Fibroblast of skin of scalp (primary cell): ENCODE results near the gene ANKRD65.
"Not testable (repeated sequence)": the region's sequence is repeated elsewhere in the genome, so short reads cannot be mapped to it uniquely, and the experiment has no call there.

Experiments used
- DNase-seq: peaks from one replicate; pipeline ENCODE4 v3.0.0-alpha.2; 2013

The ANKRD65 gene

DNA sequence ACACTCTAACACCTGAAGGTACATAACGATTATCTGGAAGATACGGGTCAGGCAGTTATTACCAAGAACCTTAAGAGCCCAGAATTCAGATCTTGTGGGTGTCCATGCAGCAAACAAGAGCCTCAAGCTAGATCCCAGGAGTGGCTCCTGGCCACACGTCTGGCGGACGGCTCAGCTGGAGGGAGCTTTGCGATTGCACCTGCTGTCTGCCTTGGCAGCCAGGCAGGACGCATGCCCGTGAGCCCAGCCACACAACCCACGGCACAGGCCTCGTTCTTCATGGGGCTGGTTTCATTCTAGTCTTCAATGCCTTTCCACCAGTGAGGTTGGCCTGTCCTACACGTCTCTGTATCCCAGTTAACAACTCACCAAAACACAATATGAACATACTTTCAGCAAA is 27.6 kb downstream of the ANKRD65 start:
- no peak for DNase-seq

DNA sequence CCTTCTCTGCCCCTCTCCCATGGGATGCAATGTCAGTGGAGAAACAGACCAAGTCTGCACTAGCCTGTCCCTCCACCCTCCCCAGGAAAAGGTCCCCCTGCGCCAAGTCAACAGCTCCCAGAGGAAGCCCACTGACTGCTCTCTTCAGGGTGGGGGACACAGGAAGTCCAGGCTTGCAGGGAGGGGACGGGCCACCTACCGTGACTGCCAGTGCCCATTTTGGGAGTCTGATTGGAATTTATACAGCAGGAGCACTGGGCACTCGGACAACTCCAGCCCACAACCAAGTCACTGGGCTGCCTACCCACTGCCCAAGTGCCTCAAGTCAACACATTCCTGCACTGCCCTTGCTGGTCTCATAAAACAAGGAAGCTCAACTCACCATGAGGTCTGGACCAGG is 28.1 kb downstream of the ANKRD65 start:
- no peak for DNase-seq

DNA sequence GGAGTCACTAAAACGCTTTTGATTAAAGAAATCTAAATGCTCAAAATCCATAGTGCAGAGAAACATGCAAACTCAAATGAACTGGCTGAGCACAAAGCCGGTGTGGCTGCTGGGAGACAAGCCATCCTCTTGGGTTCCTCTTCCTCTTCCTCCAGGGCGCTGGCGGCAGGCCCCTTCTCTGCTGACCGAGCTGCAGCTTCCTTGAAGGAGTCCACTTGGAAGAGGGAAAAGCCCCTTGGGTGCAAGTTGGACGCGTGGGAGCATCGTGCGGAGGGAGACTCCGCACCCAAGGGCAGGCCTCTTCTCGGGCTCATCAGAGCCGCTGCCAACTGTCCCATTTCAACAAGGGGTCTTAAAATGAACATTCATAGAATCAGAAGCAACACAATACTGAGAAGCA is 29.9 kb downstream of the ANKRD65 start:
- DNase-seq = no peak

DNA sequence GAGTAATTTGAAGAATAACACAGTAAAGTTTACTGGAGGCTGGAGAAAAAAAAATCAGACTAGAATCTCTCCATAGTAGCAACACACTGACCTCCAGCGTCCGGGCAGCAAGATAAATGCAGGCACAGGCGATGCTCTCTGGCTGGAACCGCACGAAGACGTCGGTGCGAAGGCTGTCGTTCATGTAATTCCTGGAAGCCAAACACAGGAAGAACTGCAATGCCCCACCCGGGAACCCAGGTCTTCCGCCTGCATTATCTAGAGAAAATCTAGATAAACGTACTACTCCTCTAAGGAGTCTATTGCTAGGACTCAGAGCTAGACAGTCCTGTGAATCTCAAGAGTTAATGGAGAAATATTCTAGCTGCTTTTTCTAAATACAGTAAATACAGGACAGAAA is 30.4 kb downstream of the ANKRD65 start:
- no peak for DNase-seq

DNA sequence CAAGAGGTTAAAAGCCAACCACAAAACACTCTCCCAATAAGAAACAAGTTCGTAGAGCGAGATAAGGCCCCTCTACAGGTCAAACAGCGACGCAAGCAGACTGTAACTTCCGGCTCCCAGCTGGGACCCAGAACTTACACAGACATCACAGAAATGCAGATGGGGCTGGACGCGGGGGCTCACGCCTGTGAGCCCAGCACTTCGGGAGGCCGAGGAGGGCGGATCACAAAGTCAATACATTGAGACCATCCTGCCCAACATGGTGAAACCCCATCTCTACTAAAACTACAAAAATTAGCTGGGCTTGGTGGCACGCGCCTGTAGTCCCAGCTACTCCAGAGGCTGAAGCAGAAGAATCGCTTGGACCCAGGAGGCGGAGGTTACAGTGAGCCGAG is 33.0 kb downstream of the ANKRD65 start:
- no peak for DNase-seq

DNA sequence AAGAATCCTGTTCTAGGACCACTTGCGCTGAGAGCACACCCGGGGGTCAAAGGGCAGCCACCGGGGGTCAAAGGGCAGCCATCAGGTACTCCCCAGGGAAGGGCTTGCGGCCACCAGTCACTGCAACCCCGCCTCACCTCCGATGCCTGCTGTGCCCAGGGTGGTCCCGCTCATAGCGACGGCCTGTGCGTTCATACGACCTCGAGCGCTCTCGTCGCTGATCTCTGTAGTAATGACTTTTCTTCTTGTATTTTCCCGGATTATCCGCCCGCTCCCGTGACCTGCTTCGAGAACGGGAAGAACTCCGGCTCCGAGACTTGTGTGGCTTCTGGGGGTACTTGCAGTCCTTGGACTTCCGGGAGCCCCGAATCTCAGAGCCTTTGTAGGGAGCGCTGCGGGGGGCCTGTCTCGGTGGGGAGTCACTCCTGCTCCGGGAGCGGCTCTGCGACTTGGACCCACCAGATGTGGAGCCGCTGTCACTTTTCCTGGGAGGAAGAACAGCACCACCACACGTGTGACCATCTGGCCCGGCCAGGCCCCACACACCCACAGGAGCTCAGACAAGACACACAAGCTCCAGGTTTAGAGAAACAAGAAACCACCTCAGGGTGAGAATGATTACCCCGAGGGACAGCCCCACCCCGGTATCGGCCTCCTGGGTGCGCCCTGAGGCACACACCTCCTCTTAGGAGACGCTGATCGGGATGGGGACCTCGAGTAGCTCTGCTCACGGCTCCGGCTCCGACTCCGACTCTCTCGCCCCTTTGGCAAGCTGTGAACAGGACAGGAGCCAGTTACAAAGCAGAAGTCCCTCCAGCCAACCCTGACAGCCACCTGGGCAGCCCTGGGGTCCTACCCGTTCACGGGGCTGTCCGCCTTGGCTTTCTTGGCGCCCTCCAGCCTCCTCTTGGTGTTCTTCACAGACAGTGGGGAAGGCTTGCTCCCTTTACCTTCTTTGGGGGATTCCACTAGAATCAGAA is 33.7 kb downstream of the ANKRD65 start:
- no peak for DNase-seq

DNA sequence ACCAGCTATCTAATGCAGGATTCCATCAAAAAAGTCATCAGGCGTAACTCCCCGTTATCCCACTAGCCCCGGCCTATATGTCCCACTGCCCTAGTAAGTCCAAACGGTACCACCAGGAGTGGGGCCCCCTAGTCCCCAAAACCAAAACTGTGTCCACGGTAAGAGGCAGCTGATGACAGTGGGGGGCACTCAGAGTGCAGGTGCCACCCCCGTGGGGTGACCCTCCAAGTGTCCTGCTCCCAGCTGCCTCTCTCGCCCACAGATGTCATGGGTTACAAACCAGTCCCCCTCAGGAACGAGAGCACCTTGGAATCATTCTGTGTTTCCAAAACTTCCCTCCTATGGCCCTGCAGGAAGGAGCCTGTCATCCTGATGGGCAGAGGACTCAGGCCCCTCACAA is 35.1 kb downstream of the ANKRD65 start:
- no peak for DNase-seq

DNA sequence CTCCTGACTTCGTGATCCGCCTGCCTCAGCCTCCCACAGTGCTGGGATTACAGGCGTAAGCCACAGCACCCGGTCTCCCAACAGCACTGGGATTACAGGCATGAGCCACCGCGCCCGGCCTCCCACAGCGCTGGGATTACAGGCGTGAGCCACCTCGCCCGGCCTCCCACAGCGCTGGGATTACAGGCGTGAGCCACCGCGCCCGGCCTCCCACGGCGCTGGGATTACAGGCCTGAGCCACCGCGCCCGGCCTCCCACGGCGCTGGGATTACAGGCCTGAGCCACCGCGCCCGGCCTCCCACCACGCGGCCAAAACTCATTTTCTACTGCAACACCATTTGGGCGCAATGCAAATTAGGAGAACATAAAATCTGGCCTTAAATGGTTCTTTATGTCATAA is 35.7 kb downstream of the ANKRD65 start:
- DNase-seq = not testable (repeated sequence)

DNA sequence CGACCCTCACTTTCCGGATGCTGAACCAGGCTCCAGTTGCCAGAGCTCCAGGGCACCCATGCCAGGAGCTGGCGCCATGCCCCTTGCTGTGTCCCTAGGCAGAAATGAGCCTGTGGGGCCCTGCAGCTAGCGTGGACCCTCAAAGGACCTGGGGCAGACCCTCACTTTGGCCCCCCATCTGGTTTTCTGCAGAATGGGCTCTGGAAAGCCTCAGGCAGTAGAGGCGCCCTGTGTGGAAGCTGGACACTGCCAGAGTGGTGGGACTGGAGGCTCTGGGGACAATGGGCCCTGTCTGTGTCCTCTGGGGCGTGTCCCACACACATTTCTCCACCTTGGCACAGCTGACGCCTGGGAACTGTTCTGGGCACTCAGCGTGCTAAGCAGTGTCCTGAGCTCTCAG is 39.8 kb downstream of the ANKRD65 start:
- no peak for DNase-seq

DNA sequence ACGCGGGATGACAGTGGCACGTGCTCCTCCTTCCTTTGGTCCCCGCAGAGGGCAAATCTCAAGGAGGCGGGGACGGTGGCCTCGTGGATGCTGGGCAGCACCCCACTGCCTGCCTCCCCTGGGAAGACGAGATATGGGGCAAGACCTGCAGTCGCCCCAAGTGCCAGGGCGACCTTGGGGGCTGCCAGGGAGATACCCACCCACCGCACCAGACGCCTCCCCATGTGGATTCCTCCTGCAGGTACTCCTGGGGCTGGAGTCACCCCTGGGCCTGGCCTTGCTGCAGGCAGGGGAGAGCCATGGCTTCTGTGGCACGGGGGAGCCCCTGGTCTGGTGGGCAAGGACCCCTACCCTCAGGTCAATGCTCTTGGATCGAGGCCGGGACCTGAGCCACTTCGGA is 40.2 kb downstream of the ANKRD65 start:
- DNase-seq = no peak

DNA sequence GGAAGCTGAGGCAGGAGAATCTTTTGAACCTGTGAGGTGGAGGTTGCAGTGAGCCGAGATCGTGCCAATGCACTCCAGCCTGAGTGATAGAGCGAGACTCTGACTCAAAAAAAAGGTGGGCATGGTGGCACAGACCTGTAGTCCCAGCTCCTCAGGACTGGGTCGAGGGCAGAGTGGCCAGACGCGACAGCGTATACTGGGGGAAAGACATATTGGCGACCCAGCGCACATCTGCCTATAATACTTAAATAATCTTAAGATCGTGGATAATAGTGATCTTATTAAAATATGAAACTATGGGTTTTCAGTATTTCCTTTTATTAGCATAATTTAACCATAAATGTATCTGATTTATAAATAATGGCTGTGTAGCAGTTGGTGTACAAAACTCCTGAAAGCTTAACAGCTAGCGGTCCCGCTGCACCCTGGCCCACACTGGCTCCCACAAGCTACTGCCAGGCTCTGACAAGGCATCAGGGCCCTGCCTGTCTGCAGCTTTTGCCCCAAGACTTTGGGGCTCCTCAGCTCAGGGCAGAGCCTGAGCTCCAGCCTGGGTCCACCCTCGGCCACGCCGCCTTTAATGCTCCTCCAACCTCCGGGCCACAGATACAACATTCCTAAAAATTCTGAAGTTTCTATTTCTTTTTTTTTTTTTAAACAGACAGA is 43.4 kb downstream of the ANKRD65 start:
- DNase-seq = no peak

DNA sequence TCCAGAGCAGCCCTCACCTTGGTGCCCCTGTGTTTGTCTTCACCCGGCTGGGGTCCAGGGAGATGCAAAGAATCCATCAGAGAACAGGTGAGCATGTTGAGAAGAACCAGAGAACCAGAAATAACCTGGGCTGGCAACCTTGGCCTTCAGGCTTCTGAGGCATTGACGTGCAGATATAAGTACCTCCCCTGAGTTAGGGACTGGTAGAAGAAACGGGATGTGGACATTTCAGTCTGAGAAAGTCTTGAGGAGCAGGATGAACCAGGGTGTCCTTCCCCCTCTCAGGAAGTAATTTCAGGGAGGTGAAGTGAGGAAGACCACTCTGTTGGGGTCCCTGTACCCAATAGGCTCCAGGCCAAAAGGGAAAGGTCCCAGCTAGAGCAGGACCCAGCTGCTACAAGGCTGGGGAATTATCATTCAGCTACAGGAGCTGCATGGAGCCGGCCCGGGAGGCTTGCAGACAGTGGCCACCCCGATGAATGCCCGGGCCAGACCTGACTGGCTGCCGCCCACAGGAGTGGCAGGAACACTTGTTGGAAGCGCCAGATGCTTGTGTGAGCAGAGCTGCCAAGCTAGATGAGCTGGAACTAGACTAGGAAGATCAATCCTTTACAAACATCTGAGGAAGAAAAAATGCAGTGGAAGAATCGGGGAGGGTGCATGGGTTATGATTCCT is 44.4 kb downstream of the ANKRD65 start:
- no peak for DNase-seq

DNA sequence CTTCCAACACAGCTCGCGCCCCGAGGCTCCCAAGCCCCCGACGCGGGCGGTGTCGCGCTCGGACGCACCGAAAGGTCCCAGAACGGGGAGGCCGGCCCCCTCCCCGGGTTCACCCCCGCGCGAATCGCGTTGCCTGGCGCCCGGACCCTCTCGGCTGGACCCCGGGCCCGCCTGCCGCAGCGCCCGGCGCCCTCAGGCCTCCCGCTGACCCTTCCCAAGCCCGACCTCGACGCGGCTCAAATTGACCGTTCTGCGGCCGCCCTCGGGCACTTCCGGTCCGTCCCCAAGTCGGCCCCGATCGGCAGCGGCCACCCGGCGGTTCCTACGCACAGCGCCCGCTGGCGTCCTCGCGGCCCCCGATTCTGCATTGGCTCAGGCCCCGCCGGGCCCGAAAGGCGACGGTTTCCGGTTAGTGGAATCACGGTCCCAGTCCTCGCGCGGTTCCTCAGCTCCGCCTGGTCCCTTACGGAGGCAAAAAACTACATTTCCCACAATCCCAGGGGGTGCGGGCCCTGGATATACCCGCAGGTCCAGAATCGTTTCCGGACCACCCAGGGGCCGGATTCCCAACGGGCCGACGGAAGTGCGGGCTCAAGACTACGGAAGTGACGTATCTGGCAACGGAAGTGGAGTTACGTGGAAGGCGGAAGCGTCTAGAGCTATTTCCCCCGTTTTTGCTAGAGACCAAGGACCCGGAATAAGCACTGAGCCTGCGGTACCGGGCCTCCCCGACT is 46.0 kb downstream of the ANKRD65 start, which contains the start of gene AURKAIP1:
AURKAIP1 (minus strand) TSS at position 279 of the 734 bp plus-strand sequence. CDS start 451 bp downstream, outside the sequence.
- peak; percentile 100 for DNase-seq

DNA sequence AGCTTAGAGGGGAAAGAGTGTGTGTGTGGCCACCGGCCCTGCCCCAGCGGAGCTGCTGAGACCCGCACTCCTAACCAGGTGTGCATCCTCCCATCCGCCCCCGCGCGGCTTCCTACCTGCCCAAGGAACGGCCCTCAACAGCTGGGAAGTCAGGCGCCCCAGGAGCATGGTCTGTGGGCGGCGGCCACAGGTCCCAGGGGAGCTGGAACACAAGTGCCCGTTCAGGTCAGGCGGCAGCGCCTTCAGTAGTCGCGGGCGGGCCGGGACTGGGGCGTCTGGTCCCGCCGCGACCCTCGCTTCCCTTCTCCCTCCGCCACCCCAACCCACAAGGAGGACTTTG is 46.5 kb downstream of the ANKRD65 start:
- no peak for DNase-seq

DNA sequence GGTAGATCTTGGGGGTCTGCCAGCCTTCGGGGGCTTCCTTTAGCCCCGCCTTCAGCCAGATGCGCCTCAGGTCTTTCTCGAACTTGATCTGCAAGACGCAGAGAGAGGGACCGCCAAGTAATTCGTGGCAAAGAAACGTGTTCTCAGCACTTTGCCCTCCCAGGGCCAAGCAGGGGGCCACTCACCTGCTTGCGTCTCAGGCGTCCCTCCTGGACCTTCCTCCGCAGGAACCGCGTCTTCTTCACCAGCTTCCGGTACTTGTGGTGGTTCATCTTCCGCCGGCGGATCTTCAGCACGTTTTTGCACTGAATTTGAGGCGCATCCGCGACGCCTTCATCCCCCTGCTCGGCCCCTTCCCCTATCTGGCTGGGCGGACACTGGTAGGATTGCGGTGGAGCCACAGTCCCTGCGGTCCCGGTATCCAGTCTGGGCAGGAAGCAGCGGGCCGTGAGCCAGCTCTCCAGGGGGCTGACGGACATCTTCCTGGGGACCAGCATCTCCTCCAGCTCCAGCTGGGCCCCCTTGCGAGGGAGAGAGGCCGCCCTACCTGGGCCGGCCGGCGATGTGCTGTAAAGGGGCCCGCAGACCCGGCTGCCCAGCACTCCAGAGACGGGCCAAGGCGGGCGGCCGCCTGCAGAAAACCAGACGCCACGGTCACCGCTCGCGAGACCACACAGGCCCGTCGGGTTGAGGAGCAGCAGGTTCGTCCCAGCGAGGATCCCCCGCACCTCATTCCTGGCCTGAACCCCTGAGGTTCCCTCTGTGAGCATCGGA is 47.1 kb downstream of the ANKRD65 start:
- DNase-seq = no peak

DNA sequence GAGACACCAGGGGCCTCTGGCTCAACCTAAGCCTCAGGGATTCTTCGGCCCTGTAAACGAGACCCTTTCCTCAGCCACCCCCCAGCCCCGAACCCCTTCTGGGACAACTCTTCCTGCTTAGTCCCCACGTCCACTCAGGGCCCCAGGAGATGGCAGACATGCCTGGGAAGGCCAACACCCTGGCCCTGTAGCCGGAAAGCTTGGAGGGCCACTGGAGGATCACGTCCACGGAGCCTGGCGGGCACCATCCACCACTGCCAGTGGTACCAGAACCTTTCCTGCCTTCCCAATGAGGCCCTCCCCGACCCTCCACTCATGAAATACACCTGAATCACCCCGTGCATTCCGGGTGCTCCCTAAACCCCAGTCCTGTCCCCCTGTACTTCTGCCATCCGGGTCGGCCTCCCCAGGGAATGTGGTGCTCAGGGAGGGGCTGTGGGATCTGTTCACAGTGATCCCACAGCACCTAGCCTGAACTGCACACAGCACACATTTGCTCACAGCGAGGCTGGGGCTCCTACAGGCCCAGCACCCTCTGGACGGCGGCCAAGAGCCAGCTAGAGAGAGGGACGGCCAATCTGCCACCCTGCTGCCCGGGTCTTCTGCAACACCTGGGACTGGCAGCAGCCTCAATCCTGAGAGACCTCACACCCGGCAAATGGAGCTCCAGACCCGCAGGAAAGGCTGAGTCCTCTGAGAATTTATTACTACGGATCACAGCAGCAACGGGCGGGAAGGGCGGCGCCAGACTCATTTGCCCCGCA is 47.8 kb downstream of the ANKRD65 start:
- DNase-seq = no peak

DNA sequence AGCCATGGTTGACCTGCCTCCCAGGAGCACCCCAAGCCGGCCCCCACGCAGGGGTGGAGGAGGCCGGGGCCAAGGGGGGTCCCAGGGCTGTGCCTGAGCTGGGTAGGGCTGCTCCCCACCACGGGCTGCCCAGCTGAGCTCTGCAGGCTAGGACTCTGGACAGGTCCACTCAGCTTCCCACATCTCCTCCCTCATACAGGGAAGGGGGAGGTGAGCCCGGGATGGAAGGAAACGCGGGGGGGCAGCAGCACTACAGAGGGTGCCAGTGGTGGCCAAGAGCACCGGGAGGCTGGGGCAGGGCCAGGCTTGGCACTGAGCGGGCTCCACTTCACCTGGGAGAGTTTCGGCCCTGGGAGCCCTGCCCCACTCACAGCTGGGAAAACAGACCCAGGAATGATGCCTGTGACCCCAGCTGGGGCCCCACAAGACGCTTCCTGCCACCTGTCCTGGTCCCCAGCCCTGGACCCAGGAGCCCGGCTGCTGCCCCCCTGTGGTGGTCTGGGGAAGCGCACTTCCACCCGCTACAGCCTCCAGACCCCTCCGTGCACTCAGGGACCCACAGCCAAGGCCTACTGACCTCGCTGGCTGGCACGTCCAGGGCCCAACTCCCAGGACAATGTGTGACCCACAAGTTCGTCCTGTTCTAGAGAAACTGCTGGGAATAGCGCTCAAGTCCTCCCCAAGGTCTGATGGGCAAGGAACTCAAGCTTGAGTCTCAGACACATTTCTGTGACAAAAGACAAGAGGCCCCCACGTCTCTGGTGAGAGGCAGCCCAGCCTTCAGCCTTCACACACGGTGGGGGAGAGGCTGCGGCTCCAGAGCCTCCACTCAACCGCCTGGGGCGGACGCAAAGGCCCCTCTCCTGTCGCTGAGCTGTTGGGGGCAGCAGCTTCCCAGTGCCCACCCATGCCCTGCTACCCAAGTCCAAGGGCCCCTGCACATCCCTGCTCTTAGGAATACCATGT is 49.0 kb downstream of the ANKRD65 start:
- peak; percentile 50 for DNase-seq

DNA sequence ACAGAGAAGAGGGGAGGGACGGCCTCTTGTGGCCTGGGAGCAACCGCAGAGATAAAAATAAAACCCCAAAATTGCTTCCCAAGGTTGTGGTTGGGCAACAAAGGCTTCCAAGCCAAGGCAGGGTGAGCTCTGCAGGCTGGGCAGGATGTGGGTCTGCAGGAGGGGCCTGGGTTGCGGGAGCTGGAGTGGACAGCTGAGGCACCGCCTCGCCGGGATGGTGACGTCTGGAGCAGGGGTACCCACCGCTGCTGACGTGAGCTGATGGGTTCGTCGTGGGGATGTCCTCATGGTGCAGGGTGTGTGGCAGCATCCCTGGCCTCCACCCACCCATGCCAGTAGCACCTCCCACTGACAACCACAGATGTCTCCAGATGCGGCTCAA is 49.7 kb downstream of the ANKRD65 start:
- no peak for DNase-seq

DNA sequence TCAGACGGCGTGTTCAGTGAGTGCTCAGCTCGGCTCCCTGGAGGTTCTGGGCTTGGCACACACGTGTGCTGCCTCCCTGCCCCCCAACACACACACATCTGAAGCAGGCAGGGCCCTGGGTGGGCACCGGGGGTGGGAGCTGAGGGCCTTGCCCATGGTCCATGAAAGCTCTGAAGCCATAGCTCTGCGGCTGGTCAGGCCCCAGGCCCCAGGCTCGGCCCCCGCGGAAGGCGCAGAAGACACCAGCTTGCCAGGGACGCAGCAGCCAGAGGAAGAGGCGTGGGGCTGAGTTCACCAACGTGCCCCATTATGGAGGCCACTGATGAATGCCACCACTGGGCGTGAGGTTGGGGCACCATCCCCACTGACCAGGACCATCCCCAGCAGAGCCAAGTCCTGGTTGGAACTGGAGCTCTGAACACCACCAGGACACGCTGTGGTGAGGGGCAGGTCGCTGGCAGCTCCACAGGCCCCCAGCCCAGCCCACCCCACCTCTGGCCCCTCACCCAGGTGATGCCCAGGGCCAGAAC is 50.2 kb downstream of the ANKRD65 start:
- DNase-seq = no peak

DNA sequence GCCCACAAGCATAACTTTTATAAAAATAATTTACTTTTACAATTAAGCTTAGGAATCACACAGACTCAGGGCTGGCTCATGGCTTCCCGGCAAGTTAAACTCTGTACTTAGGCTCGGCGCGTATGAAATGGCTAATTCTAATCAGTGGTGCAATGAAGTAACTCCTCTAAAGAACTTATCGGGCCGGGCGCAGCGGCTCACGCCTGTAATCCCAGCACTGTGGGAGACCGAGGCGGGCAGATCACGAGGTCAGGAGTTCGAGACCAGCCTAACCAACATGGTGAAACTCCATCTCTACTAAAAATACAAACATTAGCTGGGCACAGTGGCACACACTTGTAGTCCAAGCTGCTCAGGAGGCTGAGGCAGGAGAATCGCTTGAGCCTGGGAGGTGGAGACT is 51.0 kb downstream of the ANKRD65 start:
- not testable (repeated sequence) for DNase-seq
